Ascending aorta (tissue), 2 donors: Measurements from ENCODE around the gene TRPM3. TPM values are rescaled to one million over a fixed set of nuclear protein-coding genes. Genes with fewer than 3 reads are reported as not detected.

Experiments
- DNase-seq, 2 donors: peaks; one replicate each; pipeline ENCODE4 v3.0.0-alpha.2; 2019; ENCODE audit warnings: low spot score in 2 of 2
- H3K27ac ChIP-seq, 2 donors: fragments of 200-600 bp; sonication (generic); one replicate each; pipeline ENCODE4 v1.5.1; 2016 to 2017; ENCODE audit warnings: mild to moderate bottlenecking in 1 of 2
- H3K27me3 ChIP-seq: fragments of 200-600 bp; sonication (generic); one replicate; pipeline ENCODE4 v1.5.1; 2017
- H3K36me3 ChIP-seq, 2 donors: fragments of 200-600 bp; sonication (generic); one replicate each; pipeline ENCODE4 v1.5.1; 2016
- H3K4me1 ChIP-seq, 2 donors: fragments of 200-600 bp; sonication (generic); one replicate each; pipeline ENCODE4 v1.5.1; 2016 to 2017; ENCODE audit warnings: mild to moderate bottlenecking in 1 of 2
- H3K4me3 ChIP-seq, 2 donors: fragments of 200-600 bp; sonication (generic); one replicate each; pipeline ENCODE4 v1.5.1; 2016 to 2017; ENCODE audit warnings: mild to moderate bottlenecking in 1 of 2
- H3K9me3 ChIP-seq, 2 donors: fragments of 200-600 bp; sonication (generic); one replicate each; pipeline ENCODE4 v1.5.1; 2016
- intact Hi-C: fragments of 100-400 bp; cut with DNase I; formaldehyde crosslinking; loops from one replicate; pipeline ENCODE4 v1.15.1; 2023
- total RNA-seq: library from RNA; depleted of rRNA; stranded (reverse); fragments of >200 nt; gene quantifications from one replicate; pipeline ENCODE4 v1.1.0, GENCODE V29; 2016
- TF ChIP-seq, protein P1 (sequence below), 3 experiments: fragments of 200-600 bp in 2 of 3; fragments of 450-650 bp in 1 of 3; sonication (generic) in 2 of 3; IDR thresholded peaks; one replicate each; pipeline ENCODE4 v1.5.1; 2016 to 2019; ENCODE audit warnings: antibody characterized with exemption in 3 of 3, mild to moderate bottlenecking in 1 of 3, moderate library complexity in 1 of 3

The TRPM3 gene
- total RNA-seq, 1 donor from 2014 or later = 3.3 TPM

DNA sequence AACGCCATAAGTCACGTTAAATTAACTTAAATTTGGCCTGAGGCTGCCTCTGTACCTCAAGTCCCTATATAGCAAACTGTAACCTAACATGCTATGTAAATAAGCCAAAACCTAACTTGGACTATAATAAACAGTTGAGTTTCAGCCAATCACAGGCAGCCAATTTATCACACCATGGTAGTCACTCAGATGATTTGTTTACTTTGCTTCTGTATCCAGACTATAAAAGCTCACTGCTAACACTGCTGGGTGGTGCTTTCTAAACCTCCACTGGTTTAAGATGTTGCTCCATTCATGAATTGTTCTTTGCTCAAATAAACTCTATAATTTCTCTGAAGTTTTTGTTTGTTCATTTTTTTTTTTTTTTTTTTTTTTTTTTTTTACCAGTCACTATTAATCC, 62.8 kb downstream of the TRPM3 start:
- intact Hi-C loops = no loop called here
- H3K4me3 ChIP-seq = no peak overlapping the region
- H3K36me3 ChIP-seq = no peaks in the 10 kb centered on the region
- no peak overlapping the region for H3K27ac ChIP-seq
- H3K9me3 ChIP-seq = no peaks in the 10 kb centered on the region
- H3K27me3 ChIP-seq = no peaks in the 10 kb centered on the region
- TF ChIP-seq, protein P1, sequence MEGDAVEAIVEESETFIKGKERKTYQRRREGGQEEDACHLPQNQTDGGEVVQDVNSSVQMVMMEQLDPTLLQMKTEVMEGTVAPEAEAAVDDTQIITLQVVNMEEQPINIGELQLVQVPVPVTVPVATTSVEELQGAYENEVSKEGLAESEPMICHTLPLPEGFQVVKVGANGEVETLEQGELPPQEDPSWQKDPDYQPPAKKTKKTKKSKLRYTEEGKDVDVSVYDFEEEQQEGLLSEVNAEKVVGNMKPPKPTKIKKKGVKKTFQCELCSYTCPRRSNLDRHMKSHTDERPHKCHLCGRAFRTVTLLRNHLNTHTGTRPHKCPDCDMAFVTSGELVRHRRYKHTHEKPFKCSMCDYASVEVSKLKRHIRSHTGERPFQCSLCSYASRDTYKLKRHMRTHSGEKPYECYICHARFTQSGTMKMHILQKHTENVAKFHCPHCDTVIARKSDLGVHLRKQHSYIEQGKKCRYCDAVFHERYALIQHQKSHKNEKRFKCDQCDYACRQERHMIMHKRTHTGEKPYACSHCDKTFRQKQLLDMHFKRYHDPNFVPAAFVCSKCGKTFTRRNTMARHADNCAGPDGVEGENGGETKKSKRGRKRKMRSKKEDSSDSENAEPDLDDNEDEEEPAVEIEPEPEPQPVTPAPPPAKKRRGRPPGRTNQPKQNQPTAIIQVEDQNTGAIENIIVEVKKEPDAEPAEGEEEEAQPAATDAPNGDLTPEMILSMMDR (IDR thresholded peaks at IDR 0.05) = no peak
- H3K4me1 ChIP-seq = no peaks in the 10 kb centered on the region
- DNase-seq = no peak

DNA sequence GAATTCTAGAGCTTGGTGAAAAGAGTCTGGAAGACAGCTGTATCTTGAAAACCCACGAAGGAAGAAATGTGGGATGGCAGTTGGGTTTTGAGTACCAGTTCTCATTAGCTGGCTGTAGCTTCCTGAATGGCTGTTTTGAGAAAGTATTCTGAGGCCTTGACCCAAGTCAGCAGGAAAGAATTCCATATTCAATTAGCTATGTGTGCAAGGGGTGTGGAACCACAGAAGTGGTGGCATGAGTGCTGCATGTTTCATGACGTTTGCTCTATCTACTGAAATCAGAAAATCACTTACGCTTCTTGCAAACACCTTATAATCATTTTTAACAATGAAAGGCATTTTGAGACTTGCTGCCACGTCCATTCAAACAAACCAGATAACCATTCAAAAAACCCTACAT, 69.1 kb downstream of the TRPM3 start:
- TF ChIP-seq, protein P1 (IDR thresholded peaks at IDR 0.05) = no peak
- DNase-seq = no peak
- Histone ChIP-seq H3K27ac (no peak overlapping the region), H3K9me3 (no peaks in the 10 kb centered on the region), H3K4me3 (no peak overlapping the region), H3K4me1 (no peaks in the 10 kb centered on the region), H3K36me3 (no peaks in the 10 kb centered on the region), H3K27me3 (no peaks in the 10 kb centered on the region)
- intact Hi-C loops = no loop called here

DNA sequence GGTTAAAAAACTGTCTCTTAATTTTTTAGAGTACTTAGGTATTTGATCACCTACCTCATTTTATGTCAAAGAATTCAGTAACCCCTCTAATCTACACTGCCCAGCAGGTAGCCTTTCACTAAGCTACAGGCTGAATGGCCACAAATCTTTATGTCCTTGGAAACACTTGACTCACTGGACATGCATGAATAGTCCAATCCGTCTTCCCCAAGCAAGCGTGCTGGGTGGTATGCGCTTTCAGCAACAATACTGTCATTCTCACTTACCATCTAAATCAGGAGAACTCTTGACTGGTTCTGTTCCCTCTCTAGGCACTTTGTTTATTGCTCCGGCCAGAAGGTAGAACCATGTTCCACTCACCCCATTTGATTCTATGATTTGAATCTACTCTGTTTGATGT, 73.1 kb downstream of the TRPM3 start:
- no peaks in the 10 kb centered on the region for H3K27me3 ChIP-seq
- H3K27ac ChIP-seq = no peak overlapping the region
- DNase-seq = no peak
- H3K9me3 ChIP-seq = no peaks in the 10 kb centered on the region
- no peaks in the 10 kb centered on the region for H3K4me1 ChIP-seq
- TF ChIP-seq, protein P1 (IDR thresholded peaks at IDR 0.05) = no peak
- no peaks in the 10 kb centered on the region for H3K36me3 ChIP-seq
- intact Hi-C loops = no loop called here
- H3K4me3 ChIP-seq = no peak overlapping the region

DNA sequence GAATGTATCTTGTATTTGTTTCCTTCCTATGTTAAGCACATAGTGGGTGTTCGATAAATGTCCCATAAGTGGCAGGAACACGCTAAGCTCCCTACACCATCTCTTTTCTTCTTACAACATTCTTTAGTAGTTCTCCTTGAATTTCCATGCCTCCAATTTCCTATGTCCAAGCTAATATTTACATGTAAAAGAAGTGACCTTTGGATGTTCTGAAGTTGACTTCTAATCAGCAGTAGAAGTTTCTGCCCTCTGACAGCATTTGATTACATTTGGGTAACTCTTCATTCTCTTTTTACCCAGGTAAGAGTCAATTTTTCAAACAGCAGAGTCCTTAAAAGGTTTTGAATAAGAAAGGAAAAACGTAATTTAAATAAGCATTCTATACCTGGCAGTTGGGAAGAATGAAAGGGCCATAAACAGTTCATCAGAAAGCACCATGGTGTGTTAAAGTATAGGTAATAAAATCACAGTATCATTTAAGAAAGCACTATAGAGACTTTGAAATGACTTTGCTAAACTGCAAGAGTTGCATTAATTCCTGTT, 78.9 kb downstream of the TRPM3 start:
- Histone ChIP-seq H3K4me3 (no peak overlapping the region), H3K27ac (no peak overlapping the region), H3K27me3 (no peaks in the 10 kb centered on the region), H3K9me3 (no peaks in the 10 kb centered on the region), H3K4me1 (no peaks in the 10 kb centered on the region), H3K36me3 (no peaks in the 10 kb centered on the region)
- TF ChIP-seq, protein P1 (IDR thresholded peaks at IDR 0.05) = no peak
- intact Hi-C loops = no loop called here
- DNase-seq = no peak

DNA sequence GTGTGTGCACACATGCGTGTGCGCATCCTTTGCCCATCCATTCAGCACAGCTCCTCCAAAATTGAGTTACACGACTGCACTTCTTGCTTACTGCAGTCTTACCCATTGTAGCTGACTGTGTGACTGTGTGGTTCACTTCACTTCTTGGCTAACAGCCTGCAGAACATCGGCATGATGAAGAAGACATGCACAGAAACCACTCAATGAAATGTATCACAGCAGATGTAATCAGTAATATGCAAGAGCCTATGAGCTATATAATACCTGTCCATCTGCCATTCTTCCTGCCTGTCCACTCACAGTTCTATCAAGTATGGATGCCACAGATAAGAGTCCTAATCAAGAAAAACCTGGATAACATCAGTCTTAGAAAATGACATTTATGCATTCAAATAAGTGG, 83.9 kb downstream of the TRPM3 start:
- H3K27ac ChIP-seq = no peak overlapping the region
- no peak overlapping the region for H3K4me3 ChIP-seq
- H3K9me3 ChIP-seq = no peaks in the 10 kb centered on the region
- intact Hi-C loops = no loop called here
- TF ChIP-seq, protein P1 (IDR thresholded peaks at IDR 0.05) = no peak
- DNase-seq = no peak
- no peaks in the 10 kb centered on the region for H3K27me3 ChIP-seq
- H3K36me3 ChIP-seq = no peaks in the 10 kb centered on the region
- H3K4me1 ChIP-seq = no peaks in the 10 kb centered on the region

DNA sequence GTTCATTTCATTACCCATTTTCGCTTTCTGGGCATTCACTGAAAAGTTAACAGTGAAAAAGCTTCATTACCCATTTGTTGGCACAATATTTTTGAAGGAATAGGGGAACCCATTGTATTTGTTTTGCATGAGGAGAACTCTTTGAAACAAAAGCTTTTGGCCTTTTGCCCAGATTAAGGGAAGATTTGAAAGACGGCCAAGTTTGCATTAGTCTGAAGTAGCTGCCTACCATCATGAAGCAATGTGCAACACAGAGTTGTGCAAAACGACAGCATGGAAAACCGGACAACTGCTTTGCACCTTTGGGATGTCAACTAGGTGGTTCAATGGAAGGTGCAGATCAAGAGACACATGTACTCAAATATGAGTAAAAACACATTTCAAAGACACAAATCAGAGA, 84.9 kb downstream of the TRPM3 start:
- TF ChIP-seq, protein P1 (IDR thresholded peaks at IDR 0.05) = no peak
- H3K27me3 ChIP-seq = no peaks in the 10 kb centered on the region
- no peak overlapping the region for H3K27ac ChIP-seq
- no peaks in the 10 kb centered on the region for H3K9me3 ChIP-seq
- H3K4me3 ChIP-seq = no peak overlapping the region
- intact Hi-C loops = no loop called here
- no peak for DNase-seq
- no peaks in the 10 kb centered on the region for H3K4me1 ChIP-seq
- no peaks in the 10 kb centered on the region for H3K36me3 ChIP-seq
